B cell (primary cell): ENCODE results near the gene ZNF878. TPM values are rescaled to one million over a fixed set of nuclear protein-coding genes. Genes with fewer than 3 reads are reported as not detected.

Source experiments
- ATAC-seq: fragments of 200-7000 bp; cut with Tn5 transposase; one replicate; pipeline ENCODE4 v1.10.0; 2021; ENCODE audit warnings: low read depth, mild to moderate bottlenecking, moderate number of reproducible peaks, moderate library complexity
- CTCF ChIA-PET: fragments of 350-600 bp; sonication (Branson Sonifier 250); formaldehyde crosslinking; loops from one replicate; lab custom pipeline; 2021; ENCODE audit warnings: antibody characterized with exemption, inconsistent platforms; lab: Charles Lee
- POLR2A ChIA-PET: fragments of 350-600 bp; sonication (Branson Sonifier 250); formaldehyde crosslinking; loops from one replicate; lab custom pipeline; 2021; ENCODE audit warnings: antibody characterized with exemption; lab: Charles Lee
- DNase-seq: peaks from one replicate; pipeline ENCODE4 v3.0.0; 2013
- H2AFZ ChIP-seq: 2 replicates; pipeline ENCODE4 v1.6.1; 2012; ENCODE audit warnings: mild to moderate bottlenecking, low read depth, low read length; ENCODE audit not compliant: insufficient read depth, poor library complexity, severe bottlenecking
- H3K27ac ChIP-seq, 2 donors: 1 replicate in 1 of 2; 2 replicates in 1 of 2; pipeline ENCODE4 v1.5.1; 2012 to 2013; ENCODE audit warnings: low read length in 2 of 2, mild to moderate bottlenecking in 2 of 2, moderate library complexity in 1 of 2
- H3K27me3 ChIP-seq, 4 experiments: fragments of 200-600 bp in 1 of 4; sonication (generic) in 1 of 4; replicated peaks in 1 of 4; 1 replicate in 2 of 4; 2 replicates in 2 of 4; pipeline versions ENCODE4 v1.6.1 to v1.7.0; 2013 to 2016; ENCODE audit warnings: low read length in 3 of 4, mild to moderate bottlenecking in 2 of 4, mixed read lengths in 1 of 4, moderate library complexity in 1 of 4; ENCODE audit not compliant: insufficient read depth in 4 of 4, control insufficient read depth in 3 of 4; ENCODE audit errors: control extremely low read depth in 1 of 4
- H3K36me3 ChIP-seq, 2 experiments: replicated peaks in 1 of 2; 1 replicate in 1 of 2; 2 replicates in 1 of 2; pipeline versions ENCODE4 v1.6.1 to v1.7.1; 2013; ENCODE audit warnings: low read length in 1 of 2; ENCODE audit not compliant: insufficient read depth in 2 of 2, control insufficient read depth in 1 of 2; ENCODE audit errors: control extremely low read depth in 1 of 2, extremely low read depth in 1 of 2
- H3K4me1 ChIP-seq, 2 donors: fragments of 200-600 bp in 1 of 2; sonication (generic) in 1 of 2; 1 replicate in 1 of 2; 2 replicates in 1 of 2; pipeline versions ENCODE4 v1.5.1 to v1.6.1; 2013 to 2017; ENCODE audit warnings: low read length in 2 of 2; ENCODE audit not compliant: control insufficient read depth in 2 of 2, insufficient read depth in 2 of 2
- H3K4me2 ChIP-seq: replicated peaks from 2 replicates; pipeline ENCODE3; 2012; ENCODE audit warnings: mild to moderate bottlenecking, low read depth, low read length; ENCODE audit not compliant: poor library complexity, severe bottlenecking
- H3K4me3 ChIP-seq, 5 experiments: fragments of 200-600 bp in 1 of 5; sonication (generic) in 1 of 5; 1 replicate in 3 of 5; 2 replicates in 2 of 5; pipeline versions ENCODE4 v1.5.1 to v1.7.0; 2011 to 2016; ENCODE audit warnings: low read length in 4 of 5, mild to moderate bottlenecking in 4 of 5, low read depth in 2 of 5, control low read depth in 1 of 5, moderate library complexity in 1 of 5; ENCODE audit not compliant: insufficient read depth in 1 of 5; ENCODE audit errors: control extremely low read depth in 1 of 5, extremely low read depth in 1 of 5
- H3K79me2 ChIP-seq: fragments of 200-600 bp; sonication (generic); one replicate; pipeline ENCODE4 v1.6.0; 2016; ENCODE audit warnings: low read length; ENCODE audit not compliant: control insufficient read depth, insufficient read depth
- H3K9ac ChIP-seq: fragments of 200-600 bp; sonication (generic); 2 replicates; pipeline ENCODE4 v1.6.1; 2017; ENCODE audit warnings: mild to moderate bottlenecking, low read length, moderate library complexity
- H3K9me3 ChIP-seq, 3 donors: one replicate each; pipeline versions ENCODE4 v1.6.1 to v1.7.1; 2013; ENCODE audit warnings: low read length in 2 of 3; ENCODE audit not compliant: control insufficient read depth in 2 of 3, insufficient read depth in 1 of 3; ENCODE audit errors: control extremely low read depth in 1 of 3
- H4K20me1 ChIP-seq: 2 replicates; pipeline ENCODE4 v1.6.0; 2012; ENCODE audit warnings: mild to moderate bottlenecking, low read length; ENCODE audit not compliant: insufficient read depth, control insufficient read depth, poor library complexity, severe bottlenecking
- H3K27ac Mint-ChIP-seq: one replicate; pipeline ENCODE4 v1.8.0; 2021; ENCODE audit warnings: mixed read lengths
- H3K27me3 Mint-ChIP-seq: one replicate; pipeline ENCODE4 v1.8.0; 2021; ENCODE audit warnings: mixed read lengths
- H3K4me1 Mint-ChIP-seq: one replicate; pipeline ENCODE4 v1.8.0; 2021; ENCODE audit warnings: mixed read lengths
- H3K4me3 Mint-ChIP-seq: one replicate; pipeline ENCODE4 v1.8.0; 2021; ENCODE audit warnings: mixed read lengths
- H3K9me3 Mint-ChIP-seq: one replicate; pipeline ENCODE4 v1.8.0; 2022; ENCODE audit warnings: mixed read lengths; ENCODE audit not compliant: insufficient read depth
- EZH2 ChIP-seq: IDR thresholded peaks from 2 replicates; pipeline ENCODE4 v1.6.1; 2012; ENCODE audit warnings: borderline replicate concordance, low read depth, mild to moderate bottlenecking, moderate library complexity, low read length; ENCODE audit not compliant: insufficient read depth, poor library complexity, severe bottlenecking
- WGBS: methylation state at CpG from one replicate; pipeline ENCODE4 v1.1.5; 2013; ENCODE audit warnings: missing lambda C conversion rate; ENCODE audit not compliant: insufficient coverage; 5-methylcytosine and 5-hydroxymethylcytosine counted together
- intact Hi-C: fragments of 100-400 bp; cut with micrococcal nuclease; formaldehyde crosslinking; loops from one replicate; pipeline ENCODE4 v1.10.0; 2022
- polyA minus RNA-seq: library from RNA; depleted of rRNA, polyadenylated mRNA; stranded (reverse); fragments of >200 nt; gene quantifications from 2 replicates; pipeline ENCODE4 v1.2.3, GENCODE V29; 2012
- polyA plus RNA-seq: library from polyadenylated mRNA; depleted of rRNA; stranded (reverse); fragments of >200 nt; gene quantifications from 2 replicates; pipeline ENCODE4 v1.2.3, GENCODE V29; 2012
- total RNA-seq, 2 donors: library from RNA; stranded (reverse); fragments of 120-200 nt in 1 of 2; gene quantifications; 1 replicate in 1 of 2; 2 replicates in 1 of 2; pipeline versions ENCODE4 v1.2.3 to v1.2.4, GENCODE V29; 2013 to 2022
- TF ChIP-seq, protein P1 (sequence below): fragments of 200-600 bp; IDR thresholded peaks from one replicate; pipeline ENCODE4 v1.8.0; 2022; ENCODE audit warnings: antibody characterized with exemption, mild to moderate bottlenecking

The ZNF878 gene
- total RNA-seq (0.29 TPM in 1 of 2 replicates, not detected in the other), polyA plus RNA-seq (0.04 TPM in 1 of 2 replicates, not detected in the other), polyA minus RNA-seq (not detected in 2 replicates)
- total RNA-seq (2013): 0.16 TPM

GRCh38 chr19:12052497-12053169, at the start of gene ZNF878:
ZNF878 (minus strand) TSS chr19:12052961; CDS start chr19:12052801, 160 bp downstream.
- Mint-ChIP-seq H3K27ac (no peak within 1 kb of the TSS), H3K27me3 (peaks cover 19% of the 10 kb centered on the region), H3K9me3 (peaks cover under 1% of the 10 kb centered on the region), H3K4me3 (peak within 1 kb of the TSS; percentile 90), H3K4me1 (peaks cover 10% of the 10 kb centered on the region)
- no peak for TF ChIP-seq EZH2
- TF ChIP-seq, protein P1, sequence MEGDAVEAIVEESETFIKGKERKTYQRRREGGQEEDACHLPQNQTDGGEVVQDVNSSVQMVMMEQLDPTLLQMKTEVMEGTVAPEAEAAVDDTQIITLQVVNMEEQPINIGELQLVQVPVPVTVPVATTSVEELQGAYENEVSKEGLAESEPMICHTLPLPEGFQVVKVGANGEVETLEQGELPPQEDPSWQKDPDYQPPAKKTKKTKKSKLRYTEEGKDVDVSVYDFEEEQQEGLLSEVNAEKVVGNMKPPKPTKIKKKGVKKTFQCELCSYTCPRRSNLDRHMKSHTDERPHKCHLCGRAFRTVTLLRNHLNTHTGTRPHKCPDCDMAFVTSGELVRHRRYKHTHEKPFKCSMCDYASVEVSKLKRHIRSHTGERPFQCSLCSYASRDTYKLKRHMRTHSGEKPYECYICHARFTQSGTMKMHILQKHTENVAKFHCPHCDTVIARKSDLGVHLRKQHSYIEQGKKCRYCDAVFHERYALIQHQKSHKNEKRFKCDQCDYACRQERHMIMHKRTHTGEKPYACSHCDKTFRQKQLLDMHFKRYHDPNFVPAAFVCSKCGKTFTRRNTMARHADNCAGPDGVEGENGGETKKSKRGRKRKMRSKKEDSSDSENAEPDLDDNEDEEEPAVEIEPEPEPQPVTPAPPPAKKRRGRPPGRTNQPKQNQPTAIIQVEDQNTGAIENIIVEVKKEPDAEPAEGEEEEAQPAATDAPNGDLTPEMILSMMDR: no peak
- ChIA-PET POLR2A (interaction anchor here (0.7 to 1.4 kb wide), 3 partner anchors 17 to 88 kb away, joined by 3 to 5 read pairs (median 5); partner anchors contain the start of genes ZNF433 and ZNF763), CTCF (interaction anchor here (0.6 to 2.0 kb wide), 11 partner anchors 8 to 286 kb away, joined by 3 to 15 read pairs (median 4); partner anchors contain the start of genes ZNF44, ZNF441 and ZNF763)
- no peak within 1 kb of the TSS for H3K27ac ChIP-seq
- H3K36me3 ChIP-seq: no peaks in the 10 kb centered on the region
- H3K4me1 ChIP-seq: peaks cover 9 to 14% of the 10 kb centered on the region in 2 donors
- no peaks in the 10 kb centered on the region for H3K79me2 ChIP-seq
- H2AFZ ChIP-seq: peak within 1 kb of the TSS; percentile 90
- WGBS: under 1% methylated on average over 46 of the region's 46 CpGs
- peak within 1 kb of the TSS; percentile 93 for H3K4me2 ChIP-seq
- intact Hi-C loops: no loop called here
- no peaks in the 10 kb centered on the region for H4K20me1 ChIP-seq
- peaks cover 0 to 4% (median 2%) of the 10 kb centered on the region in 4 experiments for H3K27me3 ChIP-seq
- peaks cover 0 to 3% (median 1%) of the 10 kb centered on the region in 3 donors for H3K9me3 ChIP-seq
- peak; percentile 67 for DNase-seq
- H3K9ac ChIP-seq: peak within 1 kb of the TSS; percentile 79
- peak; percentile 87 for ATAC-seq
- H3K4me3 ChIP-seq: peak within 1 kb of the TSS; percentile 60 to 91 (median 70)

DNA sequence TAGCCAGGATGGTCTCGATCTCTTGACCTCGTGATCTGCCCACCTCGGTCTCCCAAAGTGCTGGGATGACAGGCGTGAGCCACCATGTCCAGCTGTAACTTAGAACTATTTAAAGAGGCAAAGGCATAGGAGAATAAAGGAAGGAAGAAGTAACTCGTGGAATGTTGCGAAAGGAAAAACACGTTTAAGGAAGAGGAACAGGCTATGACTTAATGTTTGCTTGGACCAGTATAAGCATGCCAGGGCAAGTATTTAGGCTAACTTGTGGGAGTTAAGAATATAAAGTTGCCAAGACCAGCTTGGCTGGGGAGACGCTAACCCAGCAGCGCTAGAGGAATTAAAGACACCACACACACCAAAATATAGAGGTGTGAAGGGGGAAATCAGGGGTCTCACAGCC, 45.3 kb upstream of the ZNF878 start:
- POLR2A ChIA-PET: no interaction called here
- Histone ChIP-seq H3K9ac (no peak overlapping the region), H3K36me3 (no peaks in the 10 kb centered on the region), H3K4me3 (no peak overlapping the region), H3K9me3 (peaks cover 0 to 6% (median 0%) of the 10 kb centered on the region in 3 donors), H3K27ac (no peak overlapping the region), H3K79me2 (no peaks in the 10 kb centered on the region), H2AFZ (no peak overlapping the region), H4K20me1 (no peaks in the 10 kb centered on the region), H3K4me1 (peaks cover 2% of the 10 kb centered on the region in 2 donors), H3K27me3 (no peaks in the 10 kb centered on the region), H3K4me2 (no peak overlapping the region)
- CTCF ChIA-PET: interaction anchor here (1.2 kb wide), 1 partner anchor 14 kb away, joined by 4 read pairs; no protein-coding TSS in a partner anchor
- intact Hi-C loops: no loop called here
- peaks cover 3% of the 10 kb centered on the region for H3K27me3 Mint-ChIP-seq
- no peak overlapping the region for H3K27ac Mint-ChIP-seq
- no peak for ATAC-seq
- TF ChIP-seq EZH2: no peak
- TF ChIP-seq, protein P1: no peak
- H3K4me3 Mint-ChIP-seq: no peak overlapping the region
- H3K4me1 Mint-ChIP-seq: peaks cover 2% of the 10 kb centered on the region
- no peak for DNase-seq
- 96% methylated on average over 7 of the region's 9 CpGs for WGBS
- H3K9me3 Mint-ChIP-seq: no peaks in the 10 kb centered on the region
